Hepatocyte (in vitro differentiated cells): Measurements from ENCODE around the gene SH3TC2.
A peak's percentile ranks its signal among the peaks of the same experiment; 100 is the strongest.

Experiments
- CTCF ChIP-seq: fragments of 200-600 bp; sonication (generic); IDR thresholded peaks from 2 replicates; pipeline ENCODE4 v1.5.1; 2016; ENCODE audit warnings: antibody characterized with exemption, mild to moderate bottlenecking; ENCODE audit not compliant: poor library complexity
- EZH2 ChIP-seq: fragments of 200-600 bp; sonication (generic); IDR thresholded peaks from 2 replicates; pipeline ENCODE4 v1.6.1; 2016; ENCODE audit warnings: antibody characterized with exemption, mild to moderate bottlenecking, borderline replicate concordance

GRCh38 chr5:148998174-148998797 lies 64.6 kb downstream of the SH3TC2 start:
- TF ChIP-seq CTCF (peak; percentile 64), EZH2 (no peak)
